ENCODE data around the gene SLC35G3. TPM values are rescaled to one million over a fixed set of nuclear protein-coding genes. Genes with fewer than 3 reads are reported as not detected.

The SLC35G3 gene
- total and polyA plus RNA-seq, 2 experiments from 2014 or later: not detected

DNA sequence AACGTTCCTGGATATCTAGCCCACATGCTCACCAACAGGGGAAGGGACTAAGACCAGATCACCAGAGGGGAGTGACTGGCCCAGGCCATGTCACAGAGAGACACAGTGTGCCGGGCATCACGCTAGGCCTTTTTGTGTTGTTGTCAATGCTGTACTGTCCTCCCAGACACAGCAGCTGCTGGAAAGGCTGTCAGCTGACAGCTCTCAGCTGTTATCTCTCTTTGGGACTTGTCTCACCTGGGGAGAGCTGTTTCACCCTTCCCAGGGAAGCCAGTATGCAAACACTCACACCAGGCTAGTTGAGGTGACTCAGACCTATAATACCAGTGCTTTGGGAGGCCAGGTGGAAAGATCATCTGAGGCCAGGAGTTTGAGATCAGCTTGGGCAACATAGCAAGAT, 27.1 kb downstream of the SLC35G3 start:
- no peak for DNase-seq (ENCODE audit: low spot score)
- TF ChIP-seq STAT1 (IDR thresholded peaks at IDR 0.05; ENCODE audit: unreplicated experiment) (no peak), REST (IDR thresholded peaks at IDR 0.05; ENCODE audit: unreplicated experiment) (no peak), ZNF114 (CRISPR knock-in tag; IDR thresholded peaks at IDR 0.05) (no peak), EZH2phosphoT487 (IDR thresholded peaks at IDR 0.05; ENCODE audit: unreplicated experiment) (no peak), CREB1 (CRISPR knock-in tag; IDR thresholded peaks at IDR 0.05; ENCODE audit: low read depth) (no peak), EZH2 (IDR thresholded peaks at IDR 0.05; ENCODE audit: low read depth, unreplicated experiment) (no peak), ETS1 (IDR thresholded peaks at IDR 0.05) (no peak), JUNB (IDR thresholded peaks at IDR 0.05; ENCODE audit: unreplicated experiment) (no peak), NANOG (IDR thresholded peaks at IDR 0.05; ENCODE audit: borderline replicate concordance) (no peak), ZNF331 (CRISPR knock-in tag; IDR thresholded peaks at IDR 0.05; ENCODE audit: low read depth) (no peak), POLR2AphosphoS5 (IDR thresholded peaks at IDR 0.05; ENCODE audit: low read depth) (no peak)
- TF ChIP-seq, protein P1, sequence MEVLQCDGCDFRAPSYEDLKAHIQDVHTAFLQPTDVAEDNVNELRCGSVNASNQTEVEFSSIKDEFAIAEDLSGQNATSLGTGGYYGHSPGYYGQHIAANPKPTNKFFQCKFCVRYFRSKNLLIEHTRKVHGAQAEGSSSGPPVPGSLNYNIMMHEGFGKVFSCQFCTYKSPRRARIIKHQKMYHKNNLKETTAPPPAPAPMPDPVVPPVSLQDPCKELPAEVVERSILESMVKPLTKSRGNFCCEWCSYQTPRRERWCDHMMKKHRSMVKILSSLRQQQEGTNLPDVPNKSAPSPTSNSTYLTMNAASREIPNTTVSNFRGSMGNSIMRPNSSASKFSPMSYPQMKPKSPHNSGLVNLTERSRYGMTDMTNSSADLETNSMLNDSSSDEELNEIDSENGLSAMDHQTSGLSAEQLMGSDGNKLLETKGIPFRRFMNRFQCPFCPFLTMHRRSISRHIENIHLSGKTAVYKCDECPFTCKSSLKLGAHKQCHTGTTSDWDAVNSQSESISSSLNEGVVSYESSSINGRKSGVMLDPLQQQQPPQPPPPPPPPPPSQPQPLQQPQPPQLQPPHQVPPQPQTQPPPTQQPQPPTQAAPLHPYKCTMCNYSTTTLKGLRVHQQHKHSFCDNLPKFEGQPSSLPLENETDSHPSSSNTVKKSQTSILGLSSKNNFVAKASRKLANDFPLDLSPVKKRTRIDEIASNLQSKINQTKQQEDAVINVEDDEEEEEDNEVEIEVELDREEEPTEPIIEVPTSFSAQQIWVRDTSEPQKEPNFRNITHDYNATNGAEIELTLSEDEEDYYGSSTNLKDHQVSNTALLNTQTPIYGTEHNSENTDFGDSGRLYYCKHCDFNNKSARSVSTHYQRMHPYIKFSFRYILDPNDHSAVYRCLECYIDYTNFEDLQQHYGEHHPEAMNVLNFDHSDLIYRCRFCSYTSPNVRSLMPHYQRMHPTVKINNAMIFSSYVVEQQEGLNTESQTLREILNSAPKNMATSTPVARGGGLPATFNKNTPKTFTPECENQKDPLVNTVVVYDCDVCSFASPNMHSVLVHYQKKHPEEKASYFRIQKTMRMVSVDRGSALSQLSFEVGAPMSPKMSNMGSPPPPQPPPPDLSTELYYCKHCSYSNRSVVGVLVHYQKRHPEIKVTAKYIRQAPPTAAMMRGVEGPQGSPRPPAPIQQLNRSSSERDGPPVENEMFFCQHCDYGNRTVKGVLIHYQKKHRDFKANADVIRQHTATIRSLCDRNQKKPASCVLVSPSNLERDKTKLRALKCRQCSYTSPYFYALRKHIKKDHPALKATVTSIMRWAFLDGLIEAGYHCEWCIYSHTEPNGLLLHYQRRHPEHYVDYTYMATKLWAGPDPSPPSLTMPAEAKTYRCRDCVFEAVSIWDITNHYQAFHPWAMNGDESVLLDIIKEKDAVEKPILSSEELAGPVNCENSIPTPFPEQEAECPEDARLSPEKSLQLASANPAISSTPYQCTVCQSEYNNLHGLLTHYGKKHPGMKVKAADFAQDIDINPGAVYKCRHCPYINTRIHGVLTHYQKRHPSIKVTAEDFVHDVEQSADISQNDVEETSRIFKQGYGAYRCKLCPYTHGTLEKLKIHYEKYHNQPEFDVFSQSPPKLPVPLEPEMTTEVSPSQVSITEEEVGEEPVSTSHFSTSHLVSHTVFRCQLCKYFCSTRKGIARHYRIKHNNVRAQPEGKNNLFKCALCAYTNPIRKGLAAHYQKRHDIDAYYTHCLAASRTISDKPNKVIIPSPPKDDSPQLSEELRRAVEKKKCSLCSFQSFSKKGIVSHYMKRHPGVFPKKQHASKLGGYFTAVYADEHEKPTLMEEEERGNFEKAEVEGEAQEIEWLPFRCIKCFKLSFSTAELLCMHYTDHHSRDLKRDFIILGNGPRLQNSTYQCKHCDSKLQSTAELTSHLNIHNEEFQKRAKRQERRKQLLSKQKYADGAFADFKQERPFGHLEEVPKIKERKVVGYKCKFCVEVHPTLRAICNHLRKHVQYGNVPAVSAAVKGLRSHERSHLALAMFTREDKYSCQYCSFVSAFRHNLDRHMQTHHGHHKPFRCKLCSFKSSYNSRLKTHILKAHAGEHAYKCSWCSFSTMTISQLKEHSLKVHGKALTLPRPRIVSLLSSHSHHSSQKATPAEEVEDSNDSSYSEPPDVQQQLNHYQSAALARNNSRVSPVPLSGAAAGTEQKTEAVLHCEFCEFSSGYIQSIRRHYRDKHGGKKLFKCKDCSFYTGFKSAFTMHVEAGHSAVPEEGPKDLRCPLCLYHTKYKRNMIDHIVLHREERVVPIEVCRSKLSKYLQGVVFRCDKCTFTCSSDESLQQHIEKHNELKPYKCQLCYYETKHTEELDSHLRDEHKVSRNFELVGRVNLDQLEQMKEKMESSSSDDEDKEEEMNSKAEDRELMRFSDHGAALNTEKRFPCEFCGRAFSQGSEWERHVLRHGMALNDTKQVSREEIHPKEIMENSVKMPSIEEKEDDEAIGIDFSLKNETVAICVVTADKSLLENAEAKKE (CRISPR knock-in tag; IDR thresholded peaks at IDR 0.05): no peak
- TF ChIP-seq, protein P2, sequence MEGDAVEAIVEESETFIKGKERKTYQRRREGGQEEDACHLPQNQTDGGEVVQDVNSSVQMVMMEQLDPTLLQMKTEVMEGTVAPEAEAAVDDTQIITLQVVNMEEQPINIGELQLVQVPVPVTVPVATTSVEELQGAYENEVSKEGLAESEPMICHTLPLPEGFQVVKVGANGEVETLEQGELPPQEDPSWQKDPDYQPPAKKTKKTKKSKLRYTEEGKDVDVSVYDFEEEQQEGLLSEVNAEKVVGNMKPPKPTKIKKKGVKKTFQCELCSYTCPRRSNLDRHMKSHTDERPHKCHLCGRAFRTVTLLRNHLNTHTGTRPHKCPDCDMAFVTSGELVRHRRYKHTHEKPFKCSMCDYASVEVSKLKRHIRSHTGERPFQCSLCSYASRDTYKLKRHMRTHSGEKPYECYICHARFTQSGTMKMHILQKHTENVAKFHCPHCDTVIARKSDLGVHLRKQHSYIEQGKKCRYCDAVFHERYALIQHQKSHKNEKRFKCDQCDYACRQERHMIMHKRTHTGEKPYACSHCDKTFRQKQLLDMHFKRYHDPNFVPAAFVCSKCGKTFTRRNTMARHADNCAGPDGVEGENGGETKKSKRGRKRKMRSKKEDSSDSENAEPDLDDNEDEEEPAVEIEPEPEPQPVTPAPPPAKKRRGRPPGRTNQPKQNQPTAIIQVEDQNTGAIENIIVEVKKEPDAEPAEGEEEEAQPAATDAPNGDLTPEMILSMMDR (conservative IDR thresholded peaks at IDR 0.05; ENCODE audit: low read depth in 2 of 2): no peak
- no peaks in the 10 kb centered on the region for H4K20me1 ChIP-seq (replicated peaks; ENCODE audit: insufficient read depth)
- no peak overlapping the region for H3K4me2 ChIP-seq
- H3K36me3 Mint-ChIP-seq (ENCODE audit: low read depth): no peaks in the 10 kb centered on the region
- no peak overlapping the region for H3K4me3 ChIP-seq
- ATAC-seq: no peak
- no peaks in the 10 kb centered on the region for H3K79me2 ChIP-seq (replicated peaks; ENCODE audit: insufficient read depth)
- H3K4me1 ChIP-seq (ENCODE audit: insufficient read depth): no peaks in the 10 kb centered on the region
- no peak overlapping the region for H3K27ac ChIP-seq (ENCODE audit: low read depth)
- H3F3A ChIP-seq (replicated peaks; ENCODE audit: low read depth): no peaks in the 10 kb centered on the region
- H2AFZ ChIP-seq: no peak overlapping the region
- H3K27me3 ChIP-seq (ENCODE audit: insufficient read depth): no peaks in the 10 kb centered on the region
- no peak overlapping the region for H3K27ac Mint-ChIP-seq
- H3K9me2 ChIP-seq (ENCODE audit: insufficient read depth): no peaks in the 10 kb centered on the region
- H3K4me1 Mint-ChIP-seq: peaks cover 1% of the 10 kb centered on the region; the same call in 2 of the 3 replicates
- H3K27me3 Mint-ChIP-seq (ENCODE audit: insufficient read depth, low read depth, poor library complexity): peaks cover 12% of the 10 kb centered on the region
- no peak overlapping the region for H3K4me3 Mint-ChIP-seq
- no peaks in the 10 kb centered on the region for H3K9me3 Mint-ChIP-seq
- H3K36me3 ChIP-seq (ENCODE audit: insufficient read depth): no peaks in the 10 kb centered on the region
